DMS153 treated with DMSO at 0.1 percent for 48 hours (cell line): ENCODE data around the gene UGT1A9.

Experiments
- DNase-seq: peaks from one replicate; lab custom pipeline; 2025; ENCODE audit not compliant: unreplicated experiment; lab: John Stamatoyannopoulos, UW

The UGT1A9 gene

DNA sequence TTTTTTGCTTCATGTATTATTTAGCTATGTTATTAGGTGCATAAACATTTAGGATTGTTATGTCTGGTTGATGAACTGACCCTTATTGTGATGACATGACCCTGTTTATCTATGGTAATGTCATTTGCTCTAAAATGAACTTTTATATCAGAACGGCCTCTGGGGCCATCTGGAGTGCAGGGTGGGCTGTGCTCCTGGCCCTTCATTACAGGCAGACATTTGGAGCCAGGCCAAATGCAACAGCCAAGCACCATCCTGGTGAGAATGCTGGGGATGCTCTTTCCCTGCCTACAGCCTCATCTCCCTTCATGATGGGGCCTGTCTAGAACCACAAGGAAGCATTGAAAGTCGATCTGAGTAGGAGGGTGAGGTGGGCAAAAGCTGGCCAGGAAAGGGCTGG is 144.6 kb downstream of the UGT1A9 start:
- DNase-seq: no peak

DNA sequence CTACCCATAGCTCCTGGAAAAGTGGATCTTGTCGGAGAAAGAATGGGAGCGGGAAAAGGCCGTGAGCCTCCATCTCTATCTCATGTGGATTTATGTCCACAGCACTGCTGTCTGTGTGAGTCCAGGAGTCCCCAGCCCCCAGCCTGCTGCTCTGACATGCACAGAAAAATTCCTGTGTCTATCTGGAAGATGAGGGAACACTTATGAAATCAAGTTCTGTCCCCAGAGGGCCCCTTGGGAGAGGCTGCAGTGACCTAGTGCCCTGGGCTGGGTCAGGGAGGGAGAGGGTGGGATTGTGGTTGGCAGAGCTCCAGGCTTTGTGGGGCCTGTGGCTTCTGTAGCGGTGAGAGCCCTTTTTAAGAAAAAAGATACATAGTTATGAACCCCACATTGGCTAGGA is 145.1 kb downstream of the UGT1A9 start:
- no peak for DNase-seq

DNA sequence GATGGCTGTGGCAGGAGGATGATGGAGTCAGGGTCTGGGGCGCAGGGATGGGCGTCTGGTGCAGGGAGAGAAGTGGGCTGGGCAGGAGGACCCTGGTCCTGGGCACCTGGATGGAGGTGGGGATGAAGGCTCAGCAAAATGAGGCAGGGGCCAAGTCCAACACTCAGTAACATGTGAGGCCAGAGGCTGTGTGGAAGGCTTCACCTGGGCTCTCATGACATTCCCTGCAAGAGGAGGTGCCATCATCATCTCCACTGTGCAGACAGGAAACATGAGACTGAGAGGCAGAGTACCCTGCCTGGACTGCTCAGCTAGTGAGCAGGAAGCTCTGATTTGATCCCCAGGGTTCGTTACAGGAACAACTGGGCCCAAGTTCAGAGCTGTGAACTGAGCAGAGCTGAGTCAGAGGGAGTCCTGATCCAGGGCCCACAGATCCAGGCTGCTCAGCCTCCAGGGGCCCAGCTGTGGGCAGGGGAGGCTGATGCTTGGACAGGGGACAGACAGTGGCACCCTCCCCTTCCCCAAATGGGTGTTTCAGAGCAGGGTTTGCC is 145.7 kb downstream of the UGT1A9 start:
- no peak for DNase-seq

DNA sequence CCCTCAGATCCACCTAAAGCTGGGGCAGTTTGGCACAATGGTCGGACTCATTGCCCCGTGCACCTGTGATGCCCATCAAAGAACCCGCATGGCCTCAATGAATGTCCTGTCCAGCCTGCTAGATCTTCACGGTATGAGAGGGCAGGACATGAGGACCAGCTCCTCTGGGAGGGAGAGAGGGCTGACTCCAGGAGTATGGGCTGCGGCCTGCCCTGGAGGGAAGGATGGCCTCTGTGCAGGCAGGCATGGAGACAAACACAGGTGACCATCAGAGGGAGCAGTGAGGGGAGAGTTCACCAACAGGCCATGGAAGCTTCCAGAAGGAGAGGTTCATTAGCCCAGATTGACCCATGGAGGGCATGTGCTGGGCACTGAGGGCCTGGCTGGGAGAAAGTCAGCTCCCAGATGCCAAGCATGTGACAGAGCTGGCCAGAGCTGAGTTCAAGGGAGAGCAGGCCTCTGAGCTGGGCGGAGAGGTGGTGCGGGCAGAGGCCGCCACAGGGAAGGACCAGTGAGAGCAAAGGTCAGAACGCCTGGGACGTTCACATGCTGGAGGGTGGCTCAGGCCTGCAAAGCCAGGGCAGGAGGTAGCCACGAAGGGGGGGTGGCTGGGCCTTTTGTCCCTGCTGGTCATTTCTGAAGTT is 146.4 kb downstream of the UGT1A9 start:
- no peak for DNase-seq

DNA sequence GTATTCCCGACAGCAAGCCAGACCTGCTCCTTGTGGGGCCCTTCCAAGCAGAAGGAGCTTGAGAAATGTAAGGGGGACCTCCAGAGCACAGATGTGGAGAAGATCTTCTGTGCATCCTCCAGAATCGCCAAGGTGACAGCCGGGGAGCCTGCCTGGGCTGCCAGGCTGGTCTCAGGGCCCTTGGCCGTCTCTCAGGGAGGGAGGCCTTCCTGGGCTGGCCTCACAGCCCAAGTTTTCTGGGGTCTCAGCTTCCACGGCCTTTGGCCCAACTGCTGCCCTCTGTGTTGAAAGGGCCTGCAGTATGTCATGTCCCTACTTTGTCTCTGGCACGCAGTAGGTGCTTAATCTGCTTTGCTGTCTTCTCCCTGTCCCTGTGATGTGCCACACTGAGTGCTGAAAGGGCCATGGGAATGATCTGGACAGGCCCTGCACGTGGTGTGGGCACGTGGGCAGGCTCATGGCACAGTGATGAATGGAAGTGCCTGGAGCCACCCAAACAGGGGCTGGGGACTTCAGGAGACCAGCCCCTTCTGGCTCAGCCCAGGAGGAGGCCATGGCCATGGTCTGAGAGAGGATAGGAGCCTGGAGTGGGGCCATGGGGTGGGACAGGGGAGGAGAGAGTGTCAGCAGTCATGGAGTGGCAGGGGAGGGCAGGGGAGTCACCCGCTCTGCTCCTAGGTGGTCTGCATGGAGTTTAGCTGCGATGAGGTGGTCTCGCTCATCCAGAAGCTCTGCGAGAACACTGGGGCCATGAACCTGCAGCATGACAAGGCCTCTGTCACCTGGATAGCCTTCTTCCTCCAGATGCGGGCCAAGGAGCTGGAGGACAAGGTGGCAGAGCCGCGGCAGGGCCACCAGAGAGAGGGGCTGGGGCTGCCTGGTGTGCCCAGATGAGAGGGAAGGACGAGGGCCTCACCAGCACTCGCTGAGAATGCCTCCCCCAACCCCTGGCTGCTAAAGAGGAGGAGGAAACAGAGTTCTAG is 147.2 kb downstream of the UGT1A9 start:
- DNase-seq: no peak

DNA sequence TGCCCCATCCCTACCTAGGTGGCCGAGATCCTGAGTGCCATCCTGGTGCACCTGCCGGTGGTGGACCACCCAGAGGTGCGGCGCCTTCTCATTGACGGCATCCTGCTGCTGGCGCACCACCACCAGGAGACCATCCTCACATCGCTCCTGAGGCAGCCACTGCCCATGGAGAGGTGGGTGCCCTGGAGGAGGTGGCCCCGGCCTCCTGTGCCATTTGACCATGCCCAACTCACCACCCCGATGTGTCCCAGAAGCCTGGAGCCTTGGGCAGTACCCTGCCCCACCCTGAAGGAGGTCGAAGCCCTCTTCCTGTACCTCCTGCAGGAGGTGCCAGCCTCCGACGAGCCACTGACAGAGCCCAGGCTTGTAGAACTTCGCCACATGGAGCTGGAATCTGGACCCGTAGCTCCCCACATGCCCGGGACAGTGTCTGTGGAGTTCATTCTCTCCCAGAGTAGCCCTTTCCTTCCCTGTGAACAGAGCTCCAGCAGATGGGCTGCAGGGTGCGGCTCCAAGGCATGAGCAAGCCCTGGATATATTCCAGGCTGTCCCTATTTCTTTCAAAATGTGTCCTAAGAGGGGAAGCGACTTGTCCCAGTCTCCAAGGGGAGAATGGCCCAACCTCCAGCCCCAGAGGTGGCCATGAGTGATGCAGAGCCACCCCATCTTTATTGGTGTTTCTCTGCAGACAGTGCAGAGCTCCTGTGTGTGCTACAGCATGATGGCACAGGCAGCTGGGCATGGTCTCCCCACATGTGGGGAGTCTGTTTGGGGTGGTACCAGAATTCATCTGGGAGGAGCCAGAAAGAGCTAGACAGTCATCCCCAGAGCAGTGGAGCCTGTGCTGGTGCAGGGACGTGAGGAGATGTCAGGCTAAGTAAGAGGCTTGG is 148.4 kb downstream of the UGT1A9 start:
- no peak for DNase-seq

DNA sequence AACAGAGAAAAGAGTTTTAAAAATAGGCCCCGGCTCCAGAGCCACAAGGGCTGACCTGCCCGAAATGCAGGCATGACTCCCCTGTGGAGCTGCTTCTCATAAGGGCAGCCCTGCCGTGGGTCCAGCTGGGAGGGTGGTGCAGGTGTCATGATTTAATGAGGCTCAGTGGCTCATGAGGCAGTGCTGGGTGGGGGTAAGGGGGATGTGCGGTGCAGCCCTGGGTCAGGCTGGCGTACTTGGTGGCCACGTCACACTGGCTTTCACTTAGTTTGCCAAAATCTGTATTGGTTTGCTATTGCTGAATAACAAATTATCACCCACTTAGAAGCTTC is 149.0 kb downstream of the UGT1A9 start:
- DNase-seq: no peak

DNA sequence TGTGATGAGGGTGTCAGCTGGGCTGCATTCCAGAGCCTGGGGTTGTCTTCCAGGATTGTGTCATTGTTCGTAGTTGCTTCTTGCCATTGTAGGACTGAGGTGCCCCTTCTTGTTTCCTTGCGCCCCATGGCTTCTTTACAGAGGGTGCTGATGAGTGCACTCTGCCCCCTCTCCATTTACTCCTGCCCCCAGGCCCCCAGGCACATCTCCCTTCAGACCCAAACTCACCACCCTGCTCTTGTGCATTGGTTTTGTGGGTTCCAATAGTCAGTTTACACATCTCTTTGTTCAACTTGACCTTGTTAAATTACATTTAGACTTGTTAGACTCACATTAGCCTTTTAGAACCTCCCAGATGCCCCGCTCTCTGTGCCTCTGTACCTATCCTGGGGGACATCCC is 149.5 kb downstream of the UGT1A9 start:
- no peak for DNase-seq

DNA sequence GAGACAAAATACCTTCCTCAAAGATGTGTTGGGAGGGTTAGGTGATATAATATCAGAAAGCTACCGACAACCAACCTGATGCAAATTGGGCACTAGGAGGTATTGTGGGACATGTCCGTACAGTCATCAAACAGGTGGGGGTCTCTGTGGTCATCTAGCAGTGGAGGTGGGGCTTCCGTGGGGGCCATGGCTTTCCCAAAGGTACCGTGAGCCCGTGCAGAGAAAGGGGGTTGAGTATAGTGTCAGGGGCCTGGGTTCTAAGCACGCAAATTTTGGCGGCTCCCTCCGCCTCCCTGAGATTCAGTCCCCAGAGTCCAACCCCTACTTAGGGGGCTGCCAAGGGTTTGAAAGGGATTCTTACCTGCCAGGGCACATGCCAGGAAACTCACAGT is 150.0 kb downstream of the UGT1A9 start:
- no peak for DNase-seq

DNA sequence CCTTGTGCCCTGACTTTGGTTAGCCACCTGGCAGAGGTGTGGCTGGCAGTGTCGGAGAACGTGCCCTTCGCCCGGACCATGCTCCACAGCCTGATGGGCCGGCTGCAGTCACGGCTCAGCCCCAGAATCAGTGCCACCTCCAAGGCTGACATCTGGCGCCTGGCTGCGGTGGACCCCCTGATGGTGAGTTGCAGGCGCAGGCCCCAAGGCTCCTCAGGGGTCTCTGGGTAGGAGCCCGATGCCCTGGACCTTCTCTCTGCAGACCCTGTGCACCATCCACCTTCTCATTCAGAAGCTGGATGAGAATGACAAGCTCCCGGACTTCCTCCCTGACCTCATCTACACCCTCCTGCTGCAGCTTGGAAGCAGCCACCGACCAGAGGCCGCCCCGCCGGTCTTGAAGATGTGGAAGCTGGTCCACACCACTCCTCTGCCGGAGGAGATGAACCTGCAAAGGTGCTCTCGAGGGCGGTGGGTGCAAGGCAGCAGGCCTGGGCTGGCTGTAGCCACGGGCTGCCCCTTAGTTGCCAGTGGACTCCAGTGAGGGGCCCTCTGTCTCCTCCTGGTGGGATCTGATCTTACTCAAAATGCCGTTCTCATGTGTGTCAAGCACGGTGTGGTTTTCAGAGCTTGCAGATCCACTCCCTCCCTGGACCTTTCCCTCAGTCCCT is 150.5 kb downstream of the UGT1A9 start:
- DNase-seq: no peak
